Measurements from ENCODE around the gene ZNF787.

DNA sequence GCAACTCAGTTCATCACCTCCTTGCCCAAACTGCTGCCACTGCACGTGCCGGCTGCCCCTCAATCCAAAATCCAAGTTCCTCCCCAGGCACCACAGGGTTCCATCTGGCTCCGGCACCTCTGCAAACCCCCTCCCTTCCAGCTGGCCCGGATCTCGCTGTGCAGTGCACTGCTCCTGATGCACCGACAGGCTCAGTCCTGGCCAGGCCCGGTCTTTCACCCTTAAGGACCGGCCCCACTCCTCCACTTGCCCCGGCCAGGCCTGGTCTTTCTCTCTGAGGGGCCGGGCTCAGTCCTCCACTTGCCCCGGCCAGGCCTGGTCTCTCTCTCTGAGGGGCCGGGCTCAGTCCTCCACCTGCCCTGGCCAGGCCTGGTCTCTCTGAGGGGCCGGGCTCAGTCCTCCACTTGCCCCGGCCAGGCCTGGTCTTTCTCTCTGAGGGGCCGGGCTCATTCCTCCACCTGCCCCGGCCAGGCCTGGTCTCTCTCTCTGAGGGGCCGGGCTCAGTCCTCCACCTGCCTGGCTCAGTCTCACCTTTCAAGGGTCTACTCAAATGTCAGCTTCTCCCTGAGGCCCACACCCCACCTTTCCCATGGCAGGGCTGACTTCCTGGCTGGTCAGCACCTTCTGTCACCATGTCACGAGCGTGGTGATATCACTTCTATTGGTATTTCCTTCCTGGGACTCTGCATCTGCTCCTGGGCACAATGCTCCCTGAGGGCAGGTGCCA is 6.9 kb downstream of the ZNF787 start:
- TF ChIP-seq, protein P1, sequence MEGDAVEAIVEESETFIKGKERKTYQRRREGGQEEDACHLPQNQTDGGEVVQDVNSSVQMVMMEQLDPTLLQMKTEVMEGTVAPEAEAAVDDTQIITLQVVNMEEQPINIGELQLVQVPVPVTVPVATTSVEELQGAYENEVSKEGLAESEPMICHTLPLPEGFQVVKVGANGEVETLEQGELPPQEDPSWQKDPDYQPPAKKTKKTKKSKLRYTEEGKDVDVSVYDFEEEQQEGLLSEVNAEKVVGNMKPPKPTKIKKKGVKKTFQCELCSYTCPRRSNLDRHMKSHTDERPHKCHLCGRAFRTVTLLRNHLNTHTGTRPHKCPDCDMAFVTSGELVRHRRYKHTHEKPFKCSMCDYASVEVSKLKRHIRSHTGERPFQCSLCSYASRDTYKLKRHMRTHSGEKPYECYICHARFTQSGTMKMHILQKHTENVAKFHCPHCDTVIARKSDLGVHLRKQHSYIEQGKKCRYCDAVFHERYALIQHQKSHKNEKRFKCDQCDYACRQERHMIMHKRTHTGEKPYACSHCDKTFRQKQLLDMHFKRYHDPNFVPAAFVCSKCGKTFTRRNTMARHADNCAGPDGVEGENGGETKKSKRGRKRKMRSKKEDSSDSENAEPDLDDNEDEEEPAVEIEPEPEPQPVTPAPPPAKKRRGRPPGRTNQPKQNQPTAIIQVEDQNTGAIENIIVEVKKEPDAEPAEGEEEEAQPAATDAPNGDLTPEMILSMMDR (conservative IDR thresholded peaks at IDR 0.05; ENCODE audit: low read depth, low read length): no peak
- TF ChIP-seq EZH2 (IDR thresholded peaks at IDR 0.05; ENCODE audit: low read length, unreplicated experiment) (no peak), EZH2phosphoT487 (IDR thresholded peaks at IDR 0.05; ENCODE audit: borderline replicate concordance, low read length) (no peak)

Data from PC-3 (cell line).